Measurements from ENCODE around the gene RYR1. TPM values are rescaled to one million over a fixed set of nuclear protein-coding genes. Genes with fewer than 3 reads are reported as not detected.
A peak's percentile ranks its signal among the peaks of the same experiment; 100 is the strongest.
"Not testable (repeated sequence)": the region's sequence is repeated elsewhere in the genome, so short reads cannot be mapped to it uniquely, and the experiment has no call there.

RYR1 gene
- polyA plus RNA-seq, 3 donors, result 5.1 to 6.6 (median 5.2) TPM

DNA sequence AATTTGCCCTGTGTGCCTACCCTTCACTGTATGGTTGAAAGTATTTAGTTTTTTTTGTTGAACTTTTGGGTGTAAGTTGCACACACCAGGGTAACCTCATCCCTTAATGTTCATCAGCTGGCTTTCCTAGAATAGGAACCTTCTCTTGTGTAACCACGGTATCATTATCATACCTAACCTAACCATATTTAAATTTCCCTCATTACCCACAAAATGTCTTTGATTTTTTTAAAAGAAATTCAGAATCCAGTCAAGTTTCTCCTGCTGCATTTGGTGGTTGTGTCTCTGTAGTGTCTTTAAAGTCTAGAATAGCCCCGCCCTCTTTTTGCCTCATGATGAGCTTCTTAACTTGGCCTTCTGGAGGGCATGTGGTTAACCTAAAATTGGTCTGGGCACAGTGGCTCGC is 80.3 kb downstream of the RYR1 start:
- DNase-seq, result no peak

DNA sequence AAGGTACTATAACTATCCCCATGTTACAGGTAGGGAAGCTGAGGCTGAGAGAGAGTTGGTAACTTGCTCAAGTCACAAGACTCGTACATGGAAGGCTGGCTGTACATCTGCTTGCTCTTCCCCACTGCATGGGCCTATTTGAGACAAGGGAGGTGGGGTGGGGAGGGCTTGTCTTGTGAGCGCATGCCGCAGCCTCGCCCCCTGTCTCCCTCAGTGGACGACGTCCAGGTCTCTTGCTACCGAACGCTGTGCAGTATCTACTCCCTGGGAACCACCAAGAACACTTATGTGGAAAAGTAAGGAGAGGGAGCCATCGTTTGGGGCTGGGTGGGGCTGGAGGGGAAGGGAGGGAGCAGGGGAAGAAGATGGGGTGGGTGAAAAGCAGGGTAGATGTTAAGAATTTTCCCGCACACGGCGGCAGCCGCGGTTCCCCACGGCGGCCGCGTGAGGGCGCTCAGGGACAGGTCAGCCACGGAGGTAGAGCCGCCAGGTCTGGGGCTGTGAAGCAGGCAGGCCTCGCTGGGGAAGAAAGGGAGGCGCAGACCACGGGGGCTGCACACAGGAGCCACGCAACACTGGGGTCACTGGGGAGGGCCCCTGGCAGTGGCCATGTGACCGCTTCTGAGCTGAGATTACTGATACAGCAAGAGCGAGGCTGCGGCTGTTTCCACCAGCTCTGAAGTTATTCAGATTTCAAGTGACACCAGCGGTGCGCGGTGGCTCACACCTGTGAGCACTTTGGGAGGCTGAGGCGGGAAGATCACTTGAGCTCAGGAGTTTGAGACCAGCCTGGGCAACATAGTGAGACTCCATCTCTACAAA is 81.5 kb downstream of the RYR1 start:
- DNase-seq, result peak; percentile 64

DNA sequence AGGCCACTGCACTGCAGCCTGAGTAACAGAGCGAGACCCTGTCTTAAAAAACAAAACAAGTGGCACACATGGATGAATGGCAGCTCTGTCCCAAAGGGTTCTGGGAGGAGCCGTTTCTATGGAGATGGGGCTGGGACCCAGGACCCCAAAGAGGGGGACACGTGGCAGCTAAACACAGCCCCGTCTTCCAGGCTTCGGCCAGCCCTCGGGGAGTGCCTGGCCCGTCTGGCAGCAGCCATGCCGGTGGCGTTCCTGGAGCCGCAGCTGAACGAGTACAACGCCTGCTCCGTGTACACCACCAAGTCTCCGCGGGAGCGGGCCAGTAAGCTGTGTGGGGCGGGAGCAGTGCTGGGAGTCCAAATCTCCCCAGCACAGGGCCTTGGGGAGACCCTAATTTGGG is 82.4 kb downstream of the RYR1 start:
- DNase-seq, result no peak

DNA sequence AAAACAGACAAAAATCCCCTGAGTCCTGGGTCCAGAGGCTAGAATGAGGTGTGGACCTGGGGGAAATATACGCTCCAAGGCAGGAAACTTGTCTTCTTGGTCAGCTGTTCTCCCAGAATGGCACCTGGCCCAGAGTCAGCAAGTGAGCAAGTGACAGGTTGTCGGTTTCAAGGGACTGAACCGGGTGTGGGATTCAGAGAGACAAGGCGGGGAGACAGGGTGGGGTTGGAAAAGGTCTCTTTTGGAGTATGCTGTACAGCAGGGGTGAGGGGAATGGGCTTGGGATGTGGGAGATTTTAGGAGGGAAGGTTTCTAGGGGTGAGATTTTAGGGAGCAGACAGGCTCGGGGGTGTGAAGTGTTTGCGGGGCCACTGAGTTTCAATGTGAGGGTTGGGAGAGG is 83.3 kb downstream of the RYR1 start:
- no peak for DNase-seq

DNA sequence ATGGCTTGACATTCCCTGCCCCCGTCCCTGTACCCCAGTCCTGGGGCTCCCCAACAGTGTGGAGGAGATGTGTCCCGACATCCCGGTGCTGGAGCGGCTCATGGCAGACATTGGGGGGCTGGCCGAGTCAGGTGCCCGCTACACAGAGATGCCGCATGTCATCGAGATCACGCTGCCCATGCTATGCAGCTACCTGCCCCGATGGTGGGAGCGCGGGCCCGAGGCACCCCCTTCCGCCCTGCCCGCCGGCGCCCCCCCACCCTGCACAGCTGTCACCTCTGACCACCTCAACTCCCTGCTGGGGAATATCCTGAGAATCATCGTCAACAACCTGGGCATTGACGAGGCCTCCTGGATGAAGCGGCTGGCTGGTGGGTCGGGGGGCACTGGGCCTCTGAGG is 83.8 kb downstream of the RYR1 start:
- no peak for DNase-seq

DNA sequence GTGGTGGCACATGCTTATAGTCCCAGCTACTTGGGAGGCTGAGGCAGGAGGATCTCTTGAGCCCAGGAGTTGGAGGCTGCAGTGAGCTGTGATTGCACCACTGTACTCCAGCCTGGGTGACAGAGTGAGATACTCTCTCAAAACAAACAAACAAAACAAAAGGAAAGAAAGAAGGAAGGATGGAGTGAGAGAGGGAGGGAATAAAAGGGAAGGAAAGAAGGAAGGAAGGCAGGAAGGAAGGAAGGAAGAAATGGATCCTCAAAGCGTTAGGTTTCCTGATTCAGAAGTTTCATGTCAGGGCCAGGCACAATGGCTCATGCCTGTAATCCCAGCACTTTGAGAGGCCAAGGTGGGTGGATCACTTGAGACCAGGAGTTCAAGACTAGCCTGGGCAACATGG is 84.5 kb downstream of the RYR1 start:
- DNase-seq, result not testable (repeated sequence)

DNA sequence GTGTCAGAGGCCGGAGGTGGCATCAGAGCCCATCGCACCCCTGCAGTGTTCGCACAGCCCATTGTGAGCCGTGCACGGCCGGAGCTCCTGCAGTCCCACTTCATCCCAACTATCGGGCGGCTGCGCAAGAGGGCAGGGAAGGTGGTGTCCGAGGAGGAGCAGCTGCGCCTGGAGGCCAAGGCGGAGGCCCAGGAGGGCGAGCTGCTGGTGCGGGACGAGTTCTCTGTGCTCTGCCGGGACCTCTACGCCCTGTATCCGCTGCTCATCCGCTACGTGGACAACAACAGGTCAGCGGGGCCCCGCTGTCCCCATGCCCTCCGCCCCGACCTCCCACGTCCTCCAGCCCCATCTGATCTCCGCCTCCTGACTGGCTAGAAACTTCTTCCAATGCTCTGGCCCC is 85.7 kb downstream of the RYR1 start:
- DNase-seq, result no peak

DNA sequence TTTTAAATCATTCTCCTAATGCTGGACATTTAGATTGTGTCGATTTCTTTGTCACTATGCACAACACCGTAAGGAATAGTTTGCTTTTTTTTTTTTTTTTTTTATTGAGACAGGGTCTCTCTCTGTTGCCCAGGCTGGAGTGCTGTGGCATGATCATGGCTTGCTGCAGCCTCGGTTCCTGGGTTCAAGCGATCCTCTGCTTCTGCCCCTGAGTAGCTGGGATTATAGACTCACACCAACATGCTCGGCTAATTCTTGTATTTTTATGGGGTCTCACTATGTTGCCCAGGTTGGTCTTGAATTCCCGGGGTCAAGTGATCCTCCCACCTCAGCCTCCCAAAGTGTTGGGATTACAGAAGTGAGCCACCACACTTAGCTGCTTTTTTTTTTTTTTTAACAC is 86.5 kb downstream of the RYR1 start:
- DNase-seq, result no peak

DNA sequence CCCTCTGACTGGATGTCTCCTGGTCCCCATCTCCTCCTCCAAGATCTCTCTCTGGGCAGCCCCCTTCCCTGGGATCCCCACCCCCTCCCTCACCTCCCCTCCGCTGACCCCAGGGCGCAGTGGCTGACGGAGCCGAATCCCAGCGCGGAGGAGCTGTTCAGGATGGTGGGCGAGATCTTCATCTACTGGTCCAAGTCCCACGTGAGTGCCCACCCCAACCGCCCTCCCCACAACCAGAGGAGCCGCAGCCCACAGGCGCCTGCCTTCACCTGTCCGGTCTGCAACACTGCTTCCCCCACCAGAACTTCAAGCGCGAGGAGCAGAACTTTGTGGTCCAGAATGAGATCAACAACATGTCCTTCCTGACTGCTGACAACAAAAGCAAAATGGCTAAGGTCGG is 89.4 kb downstream of the RYR1 start:
- DNase-seq, result no peak

DNA sequence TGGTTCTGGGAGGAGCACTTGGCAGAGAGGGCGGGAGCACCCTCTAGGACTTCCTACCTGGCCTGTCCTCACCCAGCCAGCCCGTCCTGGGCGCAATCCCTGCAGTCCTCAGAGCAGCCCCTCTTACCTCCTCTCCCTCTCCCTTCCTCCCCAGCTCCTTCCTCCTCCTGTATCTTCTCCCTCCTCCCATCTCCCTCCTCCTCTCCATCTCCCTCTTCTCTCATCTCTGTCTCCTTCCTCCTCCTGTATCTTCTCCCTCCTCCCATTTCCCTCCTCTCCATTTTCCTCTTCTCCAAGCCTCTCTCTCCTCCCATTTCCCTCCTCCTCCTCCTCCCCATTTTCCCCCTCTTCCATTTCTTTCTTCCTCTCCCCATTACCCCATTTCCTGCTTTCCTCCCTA is 89.8 kb downstream of the RYR1 start:
- no peak for DNase-seq

DNA sequence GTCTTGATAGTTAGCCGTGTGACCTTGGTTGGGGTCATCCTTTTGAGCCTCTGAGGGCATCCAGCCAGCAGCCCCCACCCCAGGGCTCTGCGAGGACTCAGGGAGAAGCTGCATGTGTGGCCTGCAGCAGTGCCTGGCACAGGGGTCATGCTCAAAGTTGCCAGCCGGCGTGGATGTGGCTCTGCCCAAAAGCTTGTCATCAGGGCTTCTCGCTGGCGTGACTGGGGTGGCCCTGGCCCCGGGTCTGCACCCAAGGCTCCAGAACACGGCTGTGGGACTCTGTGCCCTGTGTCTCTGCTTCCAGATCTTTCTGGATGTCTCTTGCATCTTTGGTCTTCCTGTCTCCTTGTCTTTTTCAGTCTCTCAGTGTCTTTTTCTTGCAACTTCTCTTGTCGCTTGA is 90.9 kb downstream of the RYR1 start:
- DNase-seq, result no peak

DNA sequence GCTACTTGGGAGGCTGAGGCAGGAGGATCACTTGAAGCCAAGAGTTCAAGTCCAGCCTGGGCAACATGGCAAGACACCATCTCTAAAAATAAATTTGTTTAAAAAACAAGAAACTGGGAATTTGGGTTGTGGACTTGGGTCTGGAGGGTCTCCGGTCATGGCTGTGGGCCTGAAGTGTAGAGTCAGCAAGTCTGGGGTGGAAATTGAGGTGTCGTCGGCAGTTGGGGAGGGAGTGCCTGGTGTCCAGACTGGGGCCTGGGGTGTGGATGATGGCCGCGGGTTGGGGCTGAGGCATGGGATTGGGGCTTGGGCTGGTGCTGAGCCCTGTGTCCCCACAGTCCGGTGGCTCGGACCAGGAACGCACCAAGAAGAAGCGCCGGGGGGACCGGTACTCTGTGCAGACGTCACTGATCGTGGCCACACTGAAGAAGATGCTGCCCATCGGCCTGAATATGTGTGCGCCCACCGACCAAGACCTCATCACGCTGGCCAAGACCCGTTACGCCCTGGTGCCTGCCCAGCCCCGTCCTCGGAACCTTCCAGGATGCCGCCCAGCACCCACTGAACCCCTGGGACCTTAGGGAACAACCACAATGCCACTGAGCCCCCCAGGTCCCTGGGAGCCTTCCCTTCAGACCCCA is 91.6 kb downstream of the RYR1 start:
- DNase-seq, result no peak

DNA sequence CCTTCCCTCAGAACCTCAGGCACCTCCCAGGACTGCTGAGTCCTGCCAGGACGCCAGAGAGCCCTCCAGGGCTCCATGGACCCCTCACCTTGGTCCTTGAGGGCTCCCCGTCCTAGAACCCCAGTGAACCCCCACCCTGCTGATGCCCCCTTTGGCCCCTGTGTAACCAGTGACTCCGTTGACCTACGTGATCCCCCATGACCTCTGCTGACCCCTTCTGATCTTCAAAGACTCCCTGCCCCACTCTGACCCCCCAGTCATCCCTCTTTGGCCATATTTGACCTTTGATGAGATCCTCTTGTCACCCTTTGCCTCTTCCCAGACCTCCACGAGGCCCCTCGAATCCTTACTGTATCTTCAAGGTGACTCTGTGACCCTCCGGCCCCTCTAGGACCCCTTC is 92.9 kb downstream of the RYR1 start:
- DNase-seq, result no peak

DNA sequence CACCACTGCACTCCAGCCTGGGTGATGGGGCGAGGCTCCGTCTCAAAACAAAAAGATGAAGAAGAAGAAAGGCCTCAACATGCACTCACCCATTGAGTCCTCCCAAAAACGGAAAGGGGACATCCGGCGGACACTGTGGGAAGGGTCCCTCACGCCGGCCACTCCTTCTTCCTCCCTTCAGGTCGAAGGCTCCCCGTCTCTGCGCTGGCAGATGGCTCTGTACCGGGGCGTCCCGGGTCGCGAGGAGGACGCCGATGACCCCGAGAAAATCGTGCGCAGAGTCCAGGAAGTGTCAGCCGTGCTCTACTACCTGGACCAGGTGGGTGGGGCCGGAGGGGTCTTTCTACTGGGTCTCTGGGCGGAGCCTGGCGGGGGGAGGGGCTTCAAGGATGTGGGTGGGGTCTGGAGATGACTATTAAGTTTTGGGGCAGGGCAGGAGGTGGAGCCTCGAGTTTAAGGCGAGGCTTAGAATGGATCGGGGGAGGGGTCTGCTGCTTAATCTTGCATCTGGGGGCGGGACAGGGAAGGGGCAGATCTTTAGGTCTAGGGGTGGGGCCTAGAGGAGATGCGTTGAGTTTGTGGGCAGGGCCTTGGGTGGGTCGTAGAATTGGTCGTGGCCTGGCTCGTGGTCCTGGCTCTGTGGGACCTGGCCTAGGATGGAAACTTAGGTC is 94.1 kb downstream of the RYR1 start:
- no peak for DNase-seq

DNA sequence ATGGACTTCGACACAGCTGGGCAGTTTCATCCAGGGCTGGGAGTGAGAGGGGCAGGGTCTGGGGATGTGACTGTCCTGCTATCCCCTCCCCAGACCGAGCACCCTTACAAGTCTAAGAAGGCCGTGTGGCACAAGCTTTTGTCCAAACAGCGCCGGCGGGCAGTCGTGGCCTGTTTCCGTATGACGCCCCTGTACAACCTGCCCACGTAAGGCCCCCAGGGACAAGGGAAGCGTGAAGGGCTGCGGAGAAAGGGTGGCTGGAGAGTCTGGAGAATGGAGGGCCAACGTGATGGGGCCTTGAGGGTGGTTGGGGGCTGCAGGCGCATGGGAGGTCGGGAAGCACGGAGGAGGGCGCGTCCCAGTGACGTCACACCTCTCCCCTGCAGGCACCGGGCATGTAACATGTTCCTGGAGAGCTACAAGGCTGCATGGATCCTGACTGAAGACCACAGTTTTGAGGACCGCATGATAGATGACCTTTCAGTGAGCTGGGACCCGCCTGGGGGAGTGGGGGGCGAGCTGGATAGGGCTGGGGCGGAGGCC is 94.8 kb downstream of the RYR1 start:
- DNase-seq, result no peak

DNA sequence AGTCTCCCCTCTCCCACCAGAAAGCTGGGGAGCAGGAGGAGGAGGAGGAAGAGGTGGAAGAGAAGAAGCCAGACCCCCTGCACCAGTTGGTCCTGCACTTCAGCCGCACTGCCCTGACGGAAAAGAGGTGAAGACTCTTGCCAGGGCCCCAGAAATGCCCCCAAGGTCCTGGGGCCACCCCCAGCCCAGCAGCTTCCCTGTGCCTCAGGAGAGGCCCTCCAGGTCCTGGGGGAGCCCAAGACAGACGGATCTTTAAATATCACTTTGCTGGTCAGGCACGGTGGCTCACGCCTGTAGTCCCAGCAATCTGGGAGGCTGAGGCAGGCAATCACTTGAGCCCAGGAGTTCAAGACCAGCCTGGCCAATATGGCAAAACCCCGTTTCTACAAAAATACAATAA is 95.4 kb downstream of the RYR1 start:
- no peak for DNase-seq

DNA sequence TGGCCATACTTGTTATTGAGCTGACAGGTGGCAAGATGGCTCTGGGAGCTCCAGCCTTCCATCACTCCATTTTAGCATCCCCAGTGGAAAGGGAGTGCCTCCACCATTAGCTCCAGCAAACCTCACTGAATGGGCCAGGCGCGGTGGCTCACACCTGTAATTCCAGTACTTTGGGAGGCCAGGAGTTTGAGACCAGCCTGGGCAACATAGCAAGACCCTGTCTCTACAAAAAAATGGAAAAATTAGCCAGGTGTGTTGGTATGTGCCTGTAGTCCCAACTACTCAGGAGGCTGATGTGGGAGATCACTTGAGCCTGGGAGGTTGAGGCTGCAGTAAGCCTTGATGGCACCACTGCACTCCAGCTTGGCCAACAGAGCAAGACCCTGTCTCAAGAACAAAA is 98.0 kb downstream of the RYR1 start:
- no peak for DNase-seq

DNA sequence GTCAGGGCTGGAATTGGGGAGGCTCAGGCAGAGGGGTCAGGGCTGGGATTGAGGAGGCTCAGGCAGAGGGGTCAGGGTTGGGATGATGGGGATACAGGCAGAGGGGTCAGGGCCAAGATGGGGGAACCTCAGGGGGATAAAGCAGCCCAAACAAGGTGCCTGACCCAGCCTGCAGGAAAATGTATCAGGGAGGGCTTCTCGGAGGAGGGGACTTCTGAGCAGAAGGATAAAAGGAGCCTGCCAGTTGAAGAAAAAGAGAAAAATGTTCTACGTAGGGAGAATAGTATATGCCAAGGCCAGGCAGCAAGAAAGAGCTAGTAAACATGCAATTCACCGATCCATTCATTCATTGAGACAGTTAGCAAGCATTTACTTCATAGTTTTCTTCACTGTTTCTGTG is 99.4 kb downstream of the RYR1 start:
- no peak for DNase-seq

DNA sequence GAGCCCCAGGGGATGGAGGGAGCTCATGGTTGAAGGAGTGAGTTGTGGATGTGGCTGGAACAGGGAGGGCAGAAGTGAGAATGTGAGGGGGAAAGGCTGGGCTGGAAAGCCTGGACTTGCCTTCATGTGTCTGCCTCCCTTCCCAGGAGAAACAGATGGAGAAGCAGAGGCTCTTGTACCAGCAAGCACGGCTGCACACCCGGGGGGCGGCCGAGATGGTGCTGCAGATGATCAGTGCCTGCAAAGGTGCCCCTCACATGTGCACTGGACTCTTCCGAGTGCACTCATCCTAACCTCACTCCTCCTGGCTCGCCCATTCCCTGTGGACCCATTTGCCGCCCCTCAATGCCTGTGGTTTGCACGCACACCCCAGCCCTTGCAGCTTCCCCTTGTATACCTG is 101.1 kb downstream of the RYR1 start:
- DNase-seq, result no peak

DNA sequence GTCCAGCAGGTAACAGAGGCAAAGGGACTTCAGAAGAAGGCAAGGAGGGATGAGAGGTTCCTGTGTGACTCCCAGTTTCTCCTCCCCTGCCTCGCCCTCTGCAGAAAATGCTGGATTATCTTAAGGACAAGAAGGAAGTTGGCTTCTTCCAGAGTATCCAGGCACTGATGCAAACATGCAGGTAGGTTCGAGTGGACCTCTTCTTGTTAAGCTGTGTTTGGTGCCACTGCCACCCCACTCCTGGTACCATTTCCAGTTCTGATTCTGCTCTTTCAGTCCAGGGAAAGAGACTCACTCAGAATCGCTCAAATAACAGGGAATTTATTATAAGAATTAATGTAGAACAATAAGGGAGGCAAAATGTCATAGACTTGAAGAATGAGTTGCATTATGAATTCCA is 101.7 kb downstream of the RYR1 start:
- no peak for DNase-seq

DNA sequence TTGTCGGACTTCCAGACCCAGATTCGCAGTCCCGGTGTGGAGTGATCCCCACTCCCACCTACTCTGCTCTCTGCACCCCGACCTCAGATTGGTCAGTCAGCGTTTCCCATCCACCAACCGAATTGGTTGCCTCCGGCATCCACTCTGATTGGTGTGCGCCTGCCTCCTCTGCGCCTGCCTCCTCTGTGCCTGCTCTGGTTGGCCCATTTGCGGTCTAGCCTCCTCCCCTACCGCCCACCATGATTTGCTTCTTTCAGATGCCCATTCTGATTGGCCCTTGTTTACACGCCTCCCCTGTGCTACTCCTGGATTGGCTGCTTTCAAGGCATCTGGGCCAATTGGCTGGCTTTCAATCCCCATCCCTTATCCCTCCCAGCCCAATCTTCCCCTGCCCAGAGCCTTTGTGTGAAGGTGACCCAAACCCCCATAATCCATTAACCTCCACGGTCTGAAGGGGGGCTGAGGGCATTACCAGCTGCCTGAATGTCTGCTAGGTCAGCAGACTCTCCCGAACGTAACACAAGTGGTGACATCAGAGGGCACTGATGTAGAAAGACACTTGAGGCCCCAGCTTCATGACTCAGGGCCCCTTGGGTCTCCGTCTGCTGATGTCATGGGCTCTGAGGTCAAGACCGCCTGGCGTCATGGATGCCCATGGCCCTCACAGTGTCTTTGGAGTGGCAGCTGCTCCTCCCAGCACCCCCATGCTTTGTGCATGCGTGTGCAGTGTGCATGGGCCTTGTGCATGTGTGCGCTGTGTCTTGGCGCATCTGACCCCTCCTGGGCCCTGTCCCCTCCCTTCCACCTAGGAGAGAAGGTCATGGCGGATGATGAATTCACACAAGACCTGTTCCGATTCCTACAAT is 103.8 kb downstream of the RYR1 start:
- DNase-seq, result no peak

DNA sequence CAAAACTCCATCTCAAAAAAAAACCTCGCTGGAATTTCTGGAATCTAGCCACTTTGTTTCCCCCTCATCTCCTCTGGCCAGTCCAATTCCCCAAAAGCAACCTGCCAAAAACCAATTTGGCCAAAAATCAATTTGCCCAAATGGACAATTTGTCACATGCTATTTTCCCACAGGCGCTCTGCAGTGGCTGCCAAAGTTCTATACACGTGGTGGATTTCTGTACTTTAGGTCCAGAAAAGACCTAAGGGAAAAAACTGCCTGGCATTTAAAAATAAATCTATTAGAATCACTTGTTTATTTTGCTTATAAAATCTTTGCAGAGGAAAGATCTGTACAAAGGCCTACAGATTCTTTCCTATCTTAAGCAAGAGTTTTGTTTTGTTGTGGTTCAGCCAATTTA is 104.9 kb downstream of the RYR1 start:
- no peak for DNase-seq

Data from renal pelvis (tissue), 4 donors.